GM21723 (cell line): ENCODE measurements around the gene IFNK.

ENCODE experiments used
- ATAC-seq: cut with Tn5 transposase; IDR thresholded peaks from one replicate; pipeline ENCODE4 v1.9.1; 2021; ENCODE audit warnings: mild to moderate bottlenecking, moderate library complexity; ENCODE audit not compliant: unreplicated experiment

The IFNK gene

GRCh38 chr9:27510780-27511179 is 13.3 kb upstream of the IFNK start:
- ATAC-seq = no peak

DNA sequence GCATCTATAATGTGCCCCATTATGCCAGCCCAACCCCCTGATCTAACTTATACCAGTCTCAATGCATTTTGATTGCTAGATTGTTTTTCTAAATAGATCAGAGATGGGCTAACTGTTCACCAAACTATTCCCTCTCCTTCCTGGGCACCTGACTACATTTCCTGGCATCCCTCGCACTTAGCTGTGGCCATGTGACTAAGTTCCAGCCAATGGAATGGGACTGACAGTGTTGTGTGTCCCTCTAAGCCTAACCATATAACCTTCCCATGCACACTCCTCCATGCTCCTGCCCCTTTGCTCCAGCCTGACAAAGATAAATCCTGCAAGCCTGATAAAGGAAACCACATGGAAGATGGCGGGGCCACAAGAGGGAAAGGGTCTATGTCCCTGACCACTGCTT is 12.3 kb upstream of the IFNK start:
- no peak for ATAC-seq

DNA sequence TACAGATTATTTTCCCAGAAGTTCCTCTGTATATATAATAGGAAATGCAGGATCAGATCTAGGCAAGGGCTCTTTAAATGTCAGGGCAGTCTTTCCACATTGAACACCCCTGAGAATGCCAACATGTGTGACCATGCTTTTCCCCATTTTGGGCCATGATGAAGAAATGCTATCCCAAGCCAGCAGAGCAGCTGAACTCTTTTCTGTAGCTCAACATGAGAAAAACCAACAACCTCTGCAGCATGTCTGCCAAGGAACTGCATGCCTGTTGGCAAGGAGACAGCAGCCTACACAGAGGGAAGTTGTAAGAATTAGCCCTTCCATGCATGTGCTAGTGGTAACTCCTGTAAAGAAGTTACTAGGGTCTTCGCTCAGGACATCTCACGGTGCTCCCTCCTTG is 9.5 kb upstream of the IFNK start:
- no peak for ATAC-seq

GRCh38 chr9:27518006-27518405 is 6.1 kb upstream of the IFNK start:
- no peak for ATAC-seq

GRCh38 chr9:27518809-27519208 is 5.3 kb upstream of the IFNK start:
- no peak for ATAC-seq

GRCh38 chr9:27519466-27520465 is 4.3 kb upstream of the IFNK start:
- no peak for ATAC-seq

- ATAC-seq = no peak
Observed at GRCh38 chr9:27520986-27521385, 3.1 kb upstream of the IFNK start.

DNA sequence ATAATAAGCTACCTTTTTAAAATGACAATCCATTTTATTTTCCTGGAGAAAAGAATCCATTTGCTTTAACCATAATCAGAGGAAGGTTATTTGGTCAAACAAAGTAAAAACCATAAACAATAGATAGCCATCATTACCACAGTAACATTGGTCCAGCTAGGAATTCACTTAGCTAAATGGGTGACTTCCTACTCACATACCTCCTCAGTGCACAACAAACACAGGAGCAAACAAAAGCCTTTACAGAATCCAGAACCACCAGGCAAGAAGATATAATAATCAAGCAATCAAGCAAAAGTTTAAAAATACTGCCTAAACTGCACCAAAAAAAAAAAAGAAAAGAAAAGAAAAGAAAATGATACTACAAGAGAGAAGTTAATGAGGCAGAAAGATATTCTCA is 949 bp upstream of the IFNK start:
- no peak for ATAC-seq

GRCh38 chr9:27527702-27528075 is 3.6 kb downstream of the IFNK start:
- no peak for ATAC-seq

GRCh38 chr9:27528076-27528885 is 4.2 kb downstream of the IFNK start:
- ATAC-seq = peak; percentile 70

DNA sequence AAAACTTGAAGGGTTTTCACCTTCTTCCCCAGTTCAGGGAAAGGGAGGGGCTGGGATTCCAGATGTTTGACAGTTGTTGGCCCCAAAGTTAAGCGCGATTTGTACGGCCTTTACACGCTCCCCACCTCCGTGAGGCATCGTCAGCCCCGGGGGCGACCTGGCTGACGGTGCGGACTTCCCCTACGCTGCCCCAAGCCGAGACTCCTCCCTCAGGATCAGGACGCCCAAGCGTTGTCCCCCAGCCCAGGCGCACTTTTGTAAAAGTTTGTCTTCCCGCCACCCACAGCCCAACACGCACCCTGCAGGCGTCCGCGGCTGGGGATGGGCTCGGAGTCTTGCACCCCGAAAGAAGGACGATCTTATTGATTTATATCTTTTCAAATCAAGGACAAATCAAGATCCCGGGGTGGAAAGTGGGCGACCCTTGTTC is 4.8 kb downstream of the IFNK start:
- ATAC-seq = peak; percentile 52

GRCh38 chr9:27529316-27530278 is 5.5 kb downstream of the IFNK start, which contains the start of gene MOB3B:
MOB3B (minus strand) TSS chr9:27529814; CDS start chr9:27455550, 74,264 bp downstream.
- ATAC-seq = peak; percentile 74

DNA sequence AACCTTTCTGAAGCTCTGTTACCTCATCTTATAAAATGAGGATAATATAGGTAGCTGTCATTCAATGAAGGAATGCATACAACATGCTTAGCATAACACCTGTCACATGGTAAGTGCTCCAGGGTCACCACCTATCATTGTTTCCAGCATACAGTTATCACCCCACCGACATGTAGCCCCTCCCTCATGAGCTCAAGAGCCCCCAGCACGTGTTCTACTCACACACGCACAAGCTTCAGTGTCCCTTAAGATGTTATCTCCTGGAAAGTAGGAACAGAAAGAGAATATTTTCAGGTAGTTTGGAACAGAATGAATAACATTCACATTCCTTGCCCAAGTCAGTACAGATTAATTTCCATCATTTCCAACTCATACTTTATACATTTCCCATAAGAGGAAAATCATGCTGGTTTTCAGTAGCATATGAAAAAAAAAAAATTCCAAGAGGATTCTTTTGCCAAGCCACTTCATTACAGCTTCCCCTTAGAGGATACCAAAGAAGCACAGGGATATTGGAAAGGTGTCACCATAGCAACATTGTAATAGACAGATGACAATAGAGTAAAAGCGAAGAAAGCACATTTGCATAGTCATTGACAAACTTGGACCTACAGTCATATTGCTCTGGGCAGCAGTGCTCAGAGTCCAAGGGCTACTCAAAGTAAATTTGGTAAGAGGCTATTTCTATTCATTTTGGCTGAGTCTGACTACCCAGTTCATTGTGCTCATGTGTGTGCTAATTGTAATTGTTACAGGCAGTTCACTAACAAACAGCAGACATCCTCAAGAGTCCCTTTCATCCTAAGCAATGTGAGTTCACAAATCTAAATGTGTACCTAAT is 7.0 kb downstream of the IFNK start:
- no peak for ATAC-seq

GRCh38 chr9:27532046-27532445 is 8.0 kb downstream of the IFNK start:
- no peak for ATAC-seq

- no peak for ATAC-seq
Observed at GRCh38 chr9:27533311-27533710, 9.2 kb downstream of the IFNK start.

DNA sequence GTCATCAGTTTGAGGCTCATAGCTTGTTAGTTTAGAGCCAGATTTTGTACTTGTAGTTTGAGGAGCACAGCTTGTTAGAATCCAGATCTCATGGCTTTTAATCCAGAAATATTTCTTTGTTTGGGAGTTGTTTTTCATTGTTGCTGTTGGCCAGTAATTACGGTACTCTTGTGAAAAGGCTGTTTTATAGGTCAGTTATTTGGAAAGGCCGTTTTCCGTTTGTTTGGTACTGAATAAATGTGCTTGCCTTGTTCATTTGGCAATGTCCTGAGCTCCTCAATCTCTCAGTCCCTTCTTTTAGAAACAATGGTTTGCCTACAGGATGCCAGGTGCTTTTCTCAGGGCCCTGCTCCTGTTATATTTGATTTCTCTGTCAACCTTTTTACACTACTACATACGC is 10.0 kb downstream of the IFNK start:
- no peak for ATAC-seq

GRCh38 chr9:27534658-27535209 is 10.6 kb downstream of the IFNK start:
- ATAC-seq = no peak

DNA sequence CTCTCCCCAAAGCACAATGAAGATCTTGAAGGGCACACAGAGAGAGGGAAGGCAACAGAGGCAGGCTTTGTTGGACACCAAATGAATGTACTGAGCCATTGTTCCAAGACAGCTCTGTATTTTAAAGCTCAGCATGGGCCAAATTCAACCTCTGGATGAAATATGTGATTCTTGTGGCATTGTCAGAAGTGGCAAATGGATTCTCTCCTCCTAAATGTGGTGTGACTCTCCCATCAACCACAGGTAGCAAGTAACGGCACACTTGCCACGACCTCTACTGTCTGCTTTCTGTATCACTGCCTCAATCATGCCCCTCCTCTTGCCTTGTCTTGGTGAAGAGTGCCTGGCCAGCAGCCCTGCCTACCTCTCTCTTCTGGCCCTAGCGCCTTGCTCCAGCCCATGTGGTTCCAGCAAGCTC is 11.6 kb downstream of the IFNK start:
- peak; percentile 84 for ATAC-seq

- no peak for ATAC-seq
Observed at GRCh38 chr9:27536168-27536567, 12.1 kb downstream of the IFNK start.
